Subcutaneous adipose tissue (tissue), 4 donors: Measurements from ENCODE around the gene UNC5B. TPM values are rescaled to one million over a fixed set of nuclear protein-coding genes. Genes with fewer than 3 reads are reported as not detected.

Source experiments
- CTCF ChIP-seq: fragments of 450-650 bp; IDR thresholded peaks from one replicate; pipeline ENCODE4 v1.5.1; 2016; ENCODE audit warnings: low read depth, mild to moderate bottlenecking, control low read depth, antibody characterized with exemption, moderate library complexity
- total RNA-seq, 4 donors: library from RNA; depleted of rRNA; stranded (reverse); fragments of >200 nt; gene quantifications; one replicate each; pipeline ENCODE4 v1.1.0, GENCODE V29; 2016

The UNC5B gene
- total RNA-seq, 4 donors from 2014 or later, result 0.22 to 1.1 (median 0.91) TPM

- no peak for TF ChIP-seq CTCF
Measured at GRCh38 chr10:71324743-71325142, 112.4 kb downstream of the UNC5B start.

- TF ChIP-seq CTCF, result no peak
Measured at GRCh38 chr10:71325267-71325666, 112.9 kb downstream of the UNC5B start.

- TF ChIP-seq CTCF, result no peak
Measured at GRCh38 chr10:71326464-71326881, 114.1 kb downstream of the UNC5B start.

- TF ChIP-seq CTCF, result no peak
Measured at GRCh38 chr10:71330789-71331404, 118.5 kb downstream of the UNC5B start.

GRCh38 chr10:71331736-71332135 lies 119.4 kb downstream of the UNC5B start:
- TF ChIP-seq CTCF, result no peak

- no peak for TF ChIP-seq CTCF
Measured at GRCh38 chr10:71332466-71332865, 120.1 kb downstream of the UNC5B start.

GRCh38 chr10:71333129-71333887 lies 120.9 kb downstream of the UNC5B start:
- no peak for TF ChIP-seq CTCF
